GM19468 (cell line): ENCODE measurements around the gene SEMA6C.

ENCODE experiments used
- ATAC-seq: cut with Tn5 transposase; IDR thresholded peaks from one replicate; pipeline ENCODE4 v1.9.1; 2021; ENCODE audit warnings: mild to moderate bottlenecking, moderate library complexity, moderate number of reproducible peaks; ENCODE audit not compliant: unreplicated experiment; ENCODE audit errors: extremely low read depth

SEMA6C gene

DNA sequence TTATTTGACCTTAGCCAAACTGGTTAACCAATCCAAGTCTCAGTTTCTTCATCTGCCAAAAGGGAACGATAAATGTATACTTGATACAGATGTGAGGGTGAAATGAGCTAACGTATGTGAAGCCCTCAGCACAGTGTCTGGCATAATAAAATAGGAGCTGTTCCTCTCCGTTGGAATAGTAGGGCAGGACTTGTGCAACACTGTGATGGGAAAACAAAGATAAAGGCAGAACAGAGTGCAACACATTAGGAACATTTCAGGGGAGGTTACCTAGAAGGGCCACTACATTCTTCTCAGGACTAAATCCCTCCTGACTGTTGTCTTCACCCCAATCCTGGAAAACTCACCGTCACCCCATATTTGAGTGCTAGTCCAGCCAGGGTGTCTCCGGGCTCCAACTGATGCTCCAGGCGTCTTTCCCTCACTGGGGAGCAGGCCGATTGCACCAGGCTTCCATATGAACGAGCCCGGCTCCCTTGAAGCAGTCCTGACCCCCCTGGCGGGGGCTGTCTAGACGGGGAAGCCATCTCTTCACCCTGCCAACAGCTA is 18.4 kb upstream of the SEMA6C start:
- no peak for ATAC-seq

DNA sequence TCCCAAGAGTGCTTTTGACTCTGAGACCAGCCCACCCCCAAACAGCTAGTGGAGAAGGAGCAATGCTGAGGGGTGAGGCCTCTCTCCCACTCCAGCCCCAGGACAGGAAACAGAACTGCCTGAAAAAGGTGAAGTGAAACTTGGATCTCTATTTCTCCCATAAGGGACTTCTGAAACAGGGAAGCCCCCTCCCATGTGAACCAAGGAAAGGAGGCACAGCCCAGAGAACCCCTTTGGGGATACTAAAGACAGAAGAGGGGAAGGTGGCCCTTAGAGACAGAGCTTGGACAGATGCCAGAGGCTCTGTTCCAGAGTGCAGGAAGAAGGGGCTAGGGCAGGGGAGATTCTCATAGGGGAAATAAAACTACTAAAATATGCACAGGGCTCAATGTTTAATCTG is 12.9 kb upstream of the SEMA6C start:
- ATAC-seq, result no peak

DNA sequence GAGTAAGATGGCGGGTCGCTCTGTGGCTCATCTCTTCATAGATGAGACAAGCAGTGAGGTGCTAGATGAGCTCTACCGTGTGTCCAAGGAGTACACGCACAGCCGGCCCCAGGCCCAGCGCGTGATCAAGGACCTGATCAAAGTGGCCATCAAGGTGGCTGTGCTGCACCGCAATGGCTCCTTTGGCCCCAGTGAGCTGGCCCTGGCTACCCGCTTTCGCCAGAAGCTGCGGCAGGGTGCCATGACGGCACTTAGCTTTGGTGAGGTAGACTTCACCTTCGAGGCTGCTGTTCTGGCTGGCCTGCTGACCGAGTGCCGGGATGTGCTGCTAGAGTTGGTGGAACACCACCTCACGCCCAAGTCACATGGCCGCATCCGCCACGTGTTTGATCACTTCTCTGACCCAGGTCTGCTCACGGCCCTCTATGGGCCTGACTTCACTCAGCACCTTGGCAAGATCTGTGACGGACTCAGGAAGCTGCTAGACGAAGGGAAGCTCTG is 12.4 kb upstream of the SEMA6C start:
- no peak for ATAC-seq

DNA sequence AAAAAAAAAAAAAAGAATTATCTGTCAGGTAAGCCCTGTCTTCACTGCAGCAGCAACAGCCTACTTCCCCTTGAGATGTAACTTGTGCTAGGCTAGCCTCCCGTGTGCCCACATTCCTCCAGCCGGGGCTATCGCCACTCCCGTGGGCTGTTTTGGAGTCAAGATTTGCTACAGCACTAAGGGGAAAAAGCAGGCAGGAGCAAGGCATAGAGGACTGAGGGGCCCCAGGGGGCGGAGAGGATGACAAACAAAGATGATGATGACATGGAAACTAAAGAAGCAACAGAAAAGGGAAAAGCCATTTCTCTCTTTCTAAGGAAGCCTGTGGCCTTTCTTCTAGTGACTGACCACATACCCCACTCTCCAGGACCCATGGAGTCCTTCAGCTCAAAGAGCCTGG is 11.9 kb upstream of the SEMA6C start:
- no peak for ATAC-seq

DNA sequence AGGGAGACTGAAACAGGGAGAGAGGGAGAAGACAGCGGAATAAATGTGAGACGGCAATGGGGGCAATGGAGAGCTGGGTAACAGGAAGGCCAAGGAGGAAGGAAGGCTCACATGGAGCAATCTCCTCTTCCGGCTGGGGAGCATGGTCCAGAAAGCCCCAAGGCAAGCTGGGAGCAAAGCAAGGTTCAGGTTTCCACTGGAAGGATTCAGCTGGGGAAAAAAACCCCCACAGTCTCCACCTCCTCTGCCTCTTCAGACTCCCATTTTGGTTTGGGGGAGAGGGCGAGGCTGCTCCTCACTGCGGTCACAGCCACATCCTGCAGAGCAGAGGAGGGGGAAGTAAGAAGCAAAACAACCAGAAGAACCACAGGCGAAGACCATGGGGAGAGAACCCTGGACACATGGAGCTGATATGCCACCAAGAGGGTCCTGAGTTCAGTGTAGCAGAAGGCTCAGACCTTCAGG is 10.7 kb upstream of the SEMA6C start:
- ATAC-seq, result no peak

DNA sequence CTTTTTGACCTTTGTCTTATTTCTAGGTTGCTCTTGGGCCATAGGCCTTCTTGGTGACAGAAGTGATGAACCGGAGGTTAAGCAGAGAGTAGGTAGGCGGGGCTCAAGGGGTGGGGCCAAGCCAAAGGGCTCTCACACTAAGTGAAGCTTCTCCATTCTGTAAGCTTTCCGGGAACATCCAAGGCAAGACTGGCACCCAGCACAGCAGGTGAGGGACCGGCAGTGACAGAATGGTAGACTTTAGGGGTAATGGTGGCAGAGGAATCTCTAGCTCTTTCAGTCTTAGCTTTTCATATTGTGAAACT is 10.0 kb upstream of the SEMA6C start, which contains the start of gene TNFAIP8L2:
TNFAIP8L2 (plus strand) TSS at position 135 of the 305 bp plus-strand sequence. CDS start 2,049 bp downstream, outside the sequence.
- no peak for ATAC-seq

DNA sequence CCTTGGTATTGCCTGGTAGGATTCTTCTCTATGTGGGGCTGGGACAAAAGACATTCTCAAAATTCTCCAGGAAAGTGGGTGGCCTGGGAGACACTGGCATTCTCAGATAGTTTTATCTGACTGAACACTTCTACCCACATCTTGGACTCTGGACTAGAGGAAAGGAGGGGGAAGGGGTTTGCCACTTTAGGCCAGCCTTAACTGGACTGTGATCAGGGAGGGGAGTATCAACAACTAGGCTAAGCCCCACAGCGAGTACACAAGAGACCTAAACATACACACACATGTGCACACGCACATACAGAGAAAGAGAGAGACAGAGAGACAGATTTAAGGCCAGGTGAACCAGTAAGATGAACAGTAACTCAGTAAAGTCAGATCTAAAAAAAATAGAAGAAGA is 1.2 kb upstream of the SEMA6C start:
- ATAC-seq, result no peak

DNA sequence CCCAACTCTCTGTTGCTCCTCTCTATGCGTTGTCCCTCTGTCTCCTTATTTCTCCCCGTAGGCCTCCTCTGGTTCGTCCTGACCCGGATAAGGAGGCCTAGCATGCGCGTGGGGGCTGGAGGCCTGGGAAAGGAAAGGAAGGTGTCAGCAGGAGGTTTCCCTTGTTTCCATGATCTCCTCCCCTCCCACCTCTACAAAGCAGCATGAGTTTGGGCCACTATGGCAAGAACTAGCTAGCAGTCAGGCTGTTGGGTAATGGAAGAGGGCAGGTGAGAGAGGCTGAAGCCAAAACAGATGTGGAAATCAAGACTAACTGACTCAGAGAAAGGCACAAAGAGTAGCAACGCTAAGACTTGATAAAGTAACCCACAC is 687 bp upstream of the SEMA6C start:
- no peak for ATAC-seq

DNA sequence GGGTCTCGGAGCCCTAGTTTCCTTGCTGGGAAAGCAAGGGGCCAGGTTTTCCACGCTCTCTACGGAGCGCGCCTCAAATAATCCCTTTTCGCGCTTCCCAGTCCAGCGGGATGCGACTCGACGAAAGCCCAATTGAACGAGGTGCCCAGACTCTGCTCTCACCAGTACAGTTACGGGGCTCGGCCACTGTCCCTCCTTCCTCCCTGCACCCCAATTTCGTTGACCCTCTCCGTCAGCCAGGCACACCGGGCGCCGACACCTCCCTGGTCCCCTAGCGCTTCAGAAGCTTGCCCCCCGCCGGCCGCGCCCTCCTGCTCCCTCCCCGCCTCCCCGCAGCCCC is 389 bp downstream of the SEMA6C start:
- ATAC-seq, result no peak

DNA sequence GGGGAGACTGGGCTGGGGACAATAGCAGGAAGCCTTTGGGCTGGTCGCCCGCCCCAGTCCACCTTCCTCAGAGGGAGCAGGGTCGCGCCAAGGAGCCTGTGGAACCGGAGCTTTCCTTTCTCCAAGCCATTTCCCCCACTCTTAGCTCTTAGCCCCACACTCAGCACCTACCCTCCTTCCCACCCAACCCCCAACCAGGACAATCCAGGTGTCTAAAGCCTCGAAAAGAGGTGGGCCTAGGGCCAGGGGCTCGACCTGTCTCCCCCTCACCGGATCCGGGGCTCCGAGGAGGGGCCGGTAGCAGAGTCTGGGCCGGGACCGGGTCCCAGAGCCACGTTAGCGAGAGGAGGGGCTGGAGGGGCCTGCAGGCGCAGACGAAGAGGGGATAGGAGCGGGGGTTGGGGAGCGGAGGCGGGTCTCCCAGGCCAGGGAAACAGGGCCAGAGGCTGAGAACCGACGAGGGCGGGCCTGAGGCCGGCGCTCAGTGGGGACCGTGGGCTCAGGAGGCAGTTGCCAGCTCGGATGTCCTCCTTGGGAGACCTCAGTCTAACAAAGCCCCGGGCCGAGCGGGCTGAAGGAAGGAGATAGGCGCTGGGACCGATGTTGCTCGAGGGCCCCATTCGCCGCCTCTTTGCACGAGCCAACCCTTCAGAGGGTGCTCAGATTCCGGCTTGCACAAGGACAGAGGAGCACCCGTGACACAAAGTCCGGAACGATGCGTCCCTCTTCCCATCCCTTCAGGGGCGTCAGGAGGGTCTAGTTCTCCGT is 943 bp downstream of the SEMA6C start:
- no peak for ATAC-seq

DNA sequence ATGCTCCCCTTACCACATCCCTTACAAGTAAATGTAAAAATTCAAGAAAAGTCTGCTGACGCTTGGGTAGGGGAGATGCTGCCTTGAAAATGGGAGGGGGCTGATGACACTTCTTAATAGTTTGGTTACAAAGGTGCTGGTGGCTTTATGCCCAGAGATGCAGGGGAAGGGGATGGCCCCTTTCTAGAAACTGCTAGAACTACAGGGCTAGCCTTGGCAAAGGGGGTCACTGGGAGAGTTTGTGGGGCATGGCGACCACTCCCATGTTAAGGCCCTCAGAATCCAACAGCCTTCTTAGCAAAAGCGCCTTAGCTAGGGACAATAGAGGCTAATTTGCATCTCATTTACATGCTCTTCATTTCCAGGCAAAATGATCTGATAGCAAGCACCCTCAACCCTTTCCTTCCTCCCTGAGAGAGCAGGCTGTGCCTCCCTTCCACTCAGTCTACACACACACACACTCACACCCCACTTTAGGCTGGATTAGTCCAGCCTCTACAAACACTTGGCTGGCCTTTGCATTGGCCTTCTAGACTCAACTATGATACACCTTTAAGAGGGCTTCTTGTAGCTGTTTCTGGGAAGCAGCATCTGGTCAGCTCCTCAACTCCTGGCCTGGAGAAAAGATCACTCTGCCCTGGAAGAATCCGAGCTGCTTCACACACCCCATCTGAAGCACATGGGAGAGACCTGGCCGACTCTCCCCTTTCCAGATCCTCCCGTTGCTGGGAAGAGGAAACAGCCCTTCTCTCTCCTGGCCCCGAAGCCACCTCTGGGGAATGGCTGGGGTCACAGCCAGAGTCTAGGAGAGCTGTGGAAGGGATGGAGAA is 1.7 kb downstream of the SEMA6C start:
- no peak for ATAC-seq

DNA sequence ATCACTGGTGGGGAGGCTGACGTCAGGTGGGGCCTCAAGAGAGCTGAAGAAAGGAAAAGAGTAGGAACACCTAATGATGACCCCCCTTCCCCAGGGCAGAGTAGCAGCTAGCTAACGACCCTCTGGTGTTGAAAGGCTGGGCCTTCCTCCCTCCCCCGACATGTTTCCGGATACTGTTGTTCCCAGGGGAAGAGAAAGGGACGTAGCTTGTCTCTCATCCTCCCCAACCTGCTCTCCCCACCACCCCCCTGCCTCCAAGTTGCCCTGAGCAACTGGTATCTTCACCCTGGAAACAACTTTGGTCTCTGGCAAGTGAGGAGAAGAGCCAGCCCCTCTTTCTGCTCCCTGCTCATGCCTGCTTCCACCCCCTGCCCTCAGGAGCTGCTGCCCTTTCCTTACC is 2.4 kb downstream of the SEMA6C start:
- no peak for ATAC-seq

DNA sequence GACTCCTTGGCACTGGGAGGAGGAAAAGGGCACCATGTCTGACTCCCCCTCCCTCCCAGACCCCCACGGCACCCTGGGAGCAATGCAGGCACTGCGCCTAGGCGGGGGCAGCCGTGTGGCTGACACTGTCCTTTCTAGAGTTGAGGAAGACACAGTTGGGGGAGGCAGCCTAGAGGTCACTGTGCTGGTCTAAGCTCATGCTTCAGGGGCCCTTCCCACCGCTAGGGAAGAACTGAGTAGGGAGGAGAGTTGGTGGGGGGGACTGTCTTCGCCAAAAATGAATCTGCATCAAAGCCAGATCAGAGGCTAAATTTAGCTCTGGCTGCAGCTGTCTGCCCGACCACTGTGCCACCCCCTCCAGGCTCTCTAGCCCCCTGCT is 3.4 kb downstream of the SEMA6C start:
- ATAC-seq, result no peak

DNA sequence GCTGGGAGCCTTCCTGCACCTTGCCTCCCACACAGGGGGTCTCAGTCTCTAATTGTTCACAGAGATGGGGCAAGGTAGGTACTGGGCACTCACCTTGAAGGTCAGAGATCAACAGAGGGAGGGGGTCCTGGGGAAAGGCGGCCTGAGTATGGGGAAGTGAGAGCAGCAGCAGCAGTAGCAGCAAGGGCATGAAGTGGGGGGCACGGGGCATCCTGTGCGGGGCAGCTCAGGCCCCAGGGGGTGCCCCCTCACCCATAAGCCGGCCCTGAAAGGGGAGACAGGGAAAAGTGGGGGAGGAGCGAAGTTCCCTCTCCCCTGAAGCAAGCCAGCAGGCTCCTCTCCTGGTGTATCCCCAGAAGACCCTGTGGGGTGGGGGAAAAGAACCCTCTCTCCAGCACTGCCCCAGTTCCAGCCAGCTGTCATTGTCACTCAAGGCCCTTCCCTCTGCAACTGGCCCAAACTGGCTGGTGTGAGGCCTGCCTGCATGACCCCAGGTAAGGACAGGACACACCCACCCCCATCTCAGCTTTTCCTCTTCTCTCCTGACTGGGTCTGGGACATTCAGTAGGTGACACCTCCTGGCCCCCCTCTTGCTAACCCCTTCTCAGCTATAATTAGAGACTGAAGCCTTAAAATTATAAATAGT is 3.9 kb downstream of the SEMA6C start:
- no peak for ATAC-seq

DNA sequence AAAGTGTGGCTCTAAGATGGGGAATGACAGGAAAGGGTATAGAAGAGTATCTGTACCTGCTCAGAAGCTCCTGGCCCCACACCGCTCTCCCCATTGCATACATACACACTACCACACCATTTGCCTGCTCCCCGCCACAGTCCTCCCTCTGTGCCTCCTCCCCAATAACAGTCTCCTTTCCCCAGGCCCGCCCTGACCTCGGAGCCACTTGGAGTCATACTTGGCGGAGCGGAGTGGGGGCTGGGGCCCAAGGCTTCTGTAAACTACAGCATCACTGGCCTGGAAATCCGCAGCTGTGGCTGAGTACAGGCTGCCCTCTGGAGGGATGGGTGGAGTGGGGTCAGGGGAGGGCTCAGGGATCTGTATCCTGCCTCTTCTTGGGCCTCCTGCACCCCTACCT is 8.6 kb downstream of the SEMA6C start:
- ATAC-seq, result no peak

DNA sequence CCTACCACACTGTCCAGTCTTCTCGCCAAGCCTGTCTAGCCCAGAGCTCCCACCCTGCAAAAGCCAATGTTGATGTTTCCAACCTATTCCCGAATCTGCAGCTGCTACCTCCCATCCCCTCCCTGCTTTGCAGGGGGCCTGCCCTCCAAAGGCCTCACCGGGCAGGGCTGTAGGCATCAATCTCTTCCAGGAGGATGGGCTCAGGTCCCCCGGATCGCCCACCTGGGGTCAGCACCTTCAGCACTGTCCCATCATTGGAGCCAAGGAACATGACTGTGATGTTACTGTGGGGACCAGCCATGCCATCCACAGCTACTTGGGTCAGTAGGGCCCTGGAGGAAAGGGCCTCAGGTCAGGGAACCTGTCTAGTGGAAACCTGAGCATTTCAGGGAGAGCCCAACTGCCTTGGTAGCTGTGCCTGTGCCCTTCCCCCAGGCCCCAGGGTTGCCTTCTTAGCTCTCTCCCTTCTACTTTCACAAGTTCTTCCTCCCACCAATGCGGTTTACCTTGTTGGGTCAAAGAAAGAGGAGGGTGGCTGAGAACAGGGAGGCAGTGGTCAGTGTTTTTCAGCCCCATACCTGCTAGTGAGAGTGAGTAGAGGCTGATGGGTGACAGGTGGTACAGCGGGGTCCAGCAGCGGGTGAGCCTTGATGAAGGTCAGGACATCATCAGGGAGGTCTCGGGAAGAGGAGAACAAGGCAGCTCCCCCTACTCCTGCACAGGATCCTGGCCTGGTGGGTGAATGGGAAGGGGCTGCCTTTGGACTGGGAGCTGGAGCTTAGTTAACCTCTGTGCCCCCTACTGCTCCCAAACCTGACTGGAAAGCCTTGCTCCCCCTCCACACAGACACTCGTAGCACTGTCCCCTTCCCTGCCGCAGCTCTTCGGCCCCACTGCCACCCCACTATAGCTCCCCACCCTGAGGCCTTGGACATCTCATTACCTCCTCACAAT is 10.7 kb downstream of the SEMA6C start:
- ATAC-seq, result no peak

DNA sequence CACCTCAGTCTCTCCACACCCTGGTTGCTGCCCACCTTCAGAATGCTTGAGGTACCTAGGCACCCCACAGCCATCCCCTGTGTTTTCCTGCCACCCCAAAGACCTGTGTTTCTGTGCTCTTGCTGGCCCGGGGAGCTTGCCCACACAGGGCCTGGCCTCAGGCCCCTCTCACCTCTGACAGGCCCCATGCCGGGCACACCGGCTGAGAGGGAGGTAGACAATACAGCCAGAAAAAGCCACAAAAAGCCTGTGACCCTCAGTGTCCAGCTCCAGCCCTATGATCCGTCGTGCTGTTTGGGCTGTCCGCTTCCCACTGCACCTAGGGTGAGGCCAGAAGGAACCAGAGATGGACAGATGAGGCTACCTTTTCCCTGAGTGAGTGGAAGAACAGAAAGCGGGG is 11.4 kb downstream of the SEMA6C start:
- ATAC-seq, result no peak

DNA sequence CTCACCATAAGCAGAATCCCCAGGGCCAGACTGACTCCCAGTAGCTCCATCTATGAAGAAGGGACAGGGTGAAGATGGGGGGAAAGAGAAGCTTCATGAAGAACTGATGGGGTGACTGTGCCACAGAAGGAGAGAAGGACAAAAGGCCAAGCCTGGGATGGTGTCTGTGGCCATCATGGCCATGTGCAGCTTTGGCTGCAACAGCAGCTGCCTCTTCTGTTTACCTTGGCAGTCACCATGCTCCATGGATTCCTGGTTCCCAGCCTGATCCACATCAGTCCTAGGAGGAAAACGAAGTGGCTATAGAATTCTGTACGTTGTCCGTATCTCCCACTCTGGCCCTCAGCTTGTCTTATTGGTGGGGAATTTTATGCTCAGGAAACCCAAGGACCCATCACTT is 12.0 kb downstream of the SEMA6C start:
- ATAC-seq, result no peak

DNA sequence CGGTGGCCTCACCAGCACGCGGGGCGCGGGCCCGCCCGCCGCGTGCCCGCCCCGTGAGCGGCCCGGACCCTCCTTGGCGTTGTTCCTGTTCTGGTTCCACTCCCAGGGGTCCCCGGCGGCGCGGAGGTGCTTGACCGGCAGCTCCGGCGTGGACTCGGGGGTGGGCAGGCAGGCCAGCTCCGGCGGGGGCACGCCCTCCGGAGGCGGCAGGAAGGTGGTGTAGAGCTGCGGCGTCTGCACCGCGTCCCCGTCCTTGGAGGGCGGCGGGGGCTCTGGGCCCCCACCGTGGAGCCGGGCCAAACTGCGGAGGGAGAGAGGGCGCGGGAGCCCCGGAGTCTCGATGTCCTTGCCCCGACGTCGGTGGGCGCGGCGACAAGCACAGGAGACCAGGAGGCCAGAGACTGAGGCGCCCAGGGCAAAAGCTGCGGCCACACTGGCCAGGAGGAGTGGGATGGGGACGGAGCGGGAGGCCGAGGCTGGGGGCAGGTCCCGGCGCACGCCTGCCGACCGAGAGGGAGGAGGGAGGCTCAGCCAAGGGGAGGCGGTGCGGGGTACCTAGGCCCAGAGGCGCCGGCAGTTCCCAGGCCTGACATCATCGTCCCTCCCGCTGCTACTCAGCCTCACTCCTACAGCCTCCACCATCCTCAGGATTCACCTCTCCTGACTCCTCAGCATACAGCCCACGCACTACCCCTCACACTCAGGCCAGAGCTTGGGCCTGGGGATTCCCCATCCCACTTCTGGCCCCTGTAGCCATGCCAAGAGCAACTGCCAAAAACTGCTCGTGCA is 13.2 kb downstream of the SEMA6C start:
- ATAC-seq, result no peak
